ENCODE results near the gene CRYBG1.

DNA sequence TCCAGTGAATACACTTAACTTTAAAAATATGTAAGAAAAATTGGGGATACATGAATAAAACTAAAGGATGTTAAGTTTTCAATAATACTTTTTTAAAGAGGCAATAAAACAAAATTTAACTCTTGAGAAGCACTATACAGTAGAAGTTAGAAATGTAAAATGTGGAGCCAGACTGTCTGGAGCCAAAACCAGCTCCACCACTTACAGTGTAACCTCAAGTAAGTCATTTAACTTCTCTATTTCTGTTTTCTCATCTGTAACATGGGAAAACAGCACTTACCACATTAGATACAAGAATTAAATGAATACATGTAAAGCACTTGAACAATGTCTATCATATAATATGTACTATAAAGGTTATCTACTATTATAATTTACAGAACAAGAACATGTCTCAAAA lies 41.7 kb upstream of the CRYBG1 start:
- TF ChIP-seq POLR2A (IDR thresholded peaks at IDR 0.05; ENCODE audit: low read depth, low read length): no peak
- no peak for TF ChIP-seq POLR2AphosphoS5 (IDR thresholded peaks at IDR 0.05; ENCODE audit: low read depth, low read length)
